DLD1 (cell line): ENCODE measurements around the gene OGFOD3.

ENCODE experiments used
- in situ Hi-C: cut with HindIII; loops from 2 replicates; pipeline ENCODE4 v1.10.0; 2017; ENCODE audit warnings: low sequenced_read_pairs

OGFOD3 gene

DNA sequence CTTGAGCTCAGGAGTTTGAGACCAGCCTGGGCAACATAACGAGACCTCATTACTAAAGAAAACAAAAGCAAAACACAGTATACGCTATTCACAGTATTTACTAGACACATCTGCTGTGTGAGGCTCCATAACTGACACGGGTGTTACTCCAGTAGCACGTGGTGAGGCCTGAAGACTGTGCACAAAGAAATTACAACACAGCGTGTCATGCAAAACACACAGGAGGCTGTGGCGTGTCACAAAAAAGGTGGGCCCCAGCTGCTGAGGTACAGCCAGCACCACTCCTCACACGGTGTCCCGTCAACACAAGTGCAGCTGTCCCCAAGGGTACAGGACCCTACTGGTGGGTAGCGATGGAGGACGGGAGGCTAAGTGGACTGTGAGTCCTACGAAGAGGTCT is 29.5 kb upstream of the OGFOD3 start:
- in situ Hi-C loops: no loop called here

DNA sequence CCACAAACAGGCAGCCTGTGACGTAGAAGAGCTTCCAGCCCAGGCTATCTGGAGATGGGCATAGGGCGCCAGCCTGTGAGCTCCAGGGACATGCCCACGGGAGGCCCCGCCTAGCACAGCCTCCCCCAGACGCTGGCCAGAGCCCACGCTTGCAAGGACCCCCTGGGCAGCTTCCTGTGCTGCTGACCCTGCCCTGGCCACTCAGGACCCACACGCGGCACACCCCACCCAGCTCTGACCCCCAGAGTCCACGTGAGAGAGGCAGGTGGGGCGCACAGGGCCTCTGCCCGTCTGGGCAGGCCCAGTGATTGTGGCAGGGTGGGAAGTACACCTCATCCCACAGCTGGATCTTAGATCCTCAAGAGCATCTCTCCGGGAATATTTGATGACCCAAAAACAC is 28.3 kb upstream of the OGFOD3 start:
- in situ Hi-C loops: no loop called here

DNA sequence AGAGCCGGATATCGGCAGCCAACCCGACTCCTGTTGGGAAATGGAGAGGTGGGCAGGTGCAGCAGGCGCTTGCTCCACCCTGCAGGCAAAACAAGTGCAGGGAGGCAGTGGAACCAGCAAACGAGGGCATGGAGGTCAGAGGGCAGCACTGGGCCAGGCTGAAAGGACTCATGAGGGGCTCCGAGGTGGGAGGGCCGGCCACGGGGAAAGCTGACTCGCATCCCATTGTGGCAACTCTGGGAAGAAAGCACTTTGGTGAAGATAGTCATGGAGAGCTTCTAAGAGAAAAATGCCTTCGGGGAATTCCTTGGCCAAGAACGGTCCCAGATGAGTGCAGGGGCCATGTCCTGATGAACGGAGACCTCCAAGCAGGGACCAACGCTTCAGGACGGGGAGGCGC is 27.7 kb upstream of the OGFOD3 start:
- in situ Hi-C loops: no loop called here

DNA sequence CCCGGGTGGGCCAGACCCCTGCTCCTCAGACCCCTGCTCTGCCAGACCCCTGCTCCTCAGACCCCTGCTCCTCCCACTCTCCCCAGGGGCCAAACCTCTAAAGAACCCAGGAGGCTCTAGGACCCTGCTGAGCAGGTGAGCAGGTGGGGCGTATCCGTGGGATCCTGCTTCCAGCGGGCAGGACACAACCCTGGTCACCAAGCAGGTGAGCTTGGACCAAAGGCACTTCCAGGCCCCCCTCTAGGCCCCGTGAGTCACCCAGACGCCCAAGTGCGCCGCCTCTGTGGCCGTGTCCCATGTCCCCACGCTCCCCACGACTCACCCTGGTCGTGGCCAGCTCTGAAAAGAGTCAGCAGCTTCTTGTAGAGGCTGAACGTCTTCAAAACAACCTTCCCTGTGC is 27.2 kb upstream of the OGFOD3 start:
- in situ Hi-C loops: no loop called here

DNA sequence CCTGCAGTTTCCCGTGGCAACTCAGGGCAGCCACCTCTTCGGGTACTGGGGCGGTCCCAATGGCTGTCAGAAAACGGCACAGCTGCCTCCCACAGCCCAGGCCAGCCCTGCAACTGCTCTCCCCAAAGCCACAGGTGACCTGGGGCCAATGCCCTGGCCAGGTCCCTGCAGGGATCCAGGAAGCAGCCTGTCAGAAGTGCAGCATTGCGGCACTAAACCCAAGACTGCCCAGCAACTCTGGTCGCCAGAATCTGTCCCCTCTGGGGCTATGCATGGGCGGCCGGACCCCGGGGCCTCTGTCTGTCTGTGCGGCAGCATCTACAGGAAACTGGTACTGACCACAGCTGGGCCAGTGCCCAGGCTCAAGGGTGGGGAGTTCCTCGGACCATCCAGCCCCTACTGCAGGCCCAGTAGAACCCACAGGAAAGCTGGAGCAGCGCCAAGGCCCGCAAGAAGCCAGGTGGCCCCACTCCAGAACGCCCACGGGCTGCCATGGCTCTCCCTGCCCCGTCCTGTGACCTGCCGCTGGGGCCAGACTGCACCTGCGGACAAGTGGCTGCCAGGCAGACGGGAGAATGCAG is 26.6 kb upstream of the OGFOD3 start:
- in situ Hi-C loops: no loop called here

DNA sequence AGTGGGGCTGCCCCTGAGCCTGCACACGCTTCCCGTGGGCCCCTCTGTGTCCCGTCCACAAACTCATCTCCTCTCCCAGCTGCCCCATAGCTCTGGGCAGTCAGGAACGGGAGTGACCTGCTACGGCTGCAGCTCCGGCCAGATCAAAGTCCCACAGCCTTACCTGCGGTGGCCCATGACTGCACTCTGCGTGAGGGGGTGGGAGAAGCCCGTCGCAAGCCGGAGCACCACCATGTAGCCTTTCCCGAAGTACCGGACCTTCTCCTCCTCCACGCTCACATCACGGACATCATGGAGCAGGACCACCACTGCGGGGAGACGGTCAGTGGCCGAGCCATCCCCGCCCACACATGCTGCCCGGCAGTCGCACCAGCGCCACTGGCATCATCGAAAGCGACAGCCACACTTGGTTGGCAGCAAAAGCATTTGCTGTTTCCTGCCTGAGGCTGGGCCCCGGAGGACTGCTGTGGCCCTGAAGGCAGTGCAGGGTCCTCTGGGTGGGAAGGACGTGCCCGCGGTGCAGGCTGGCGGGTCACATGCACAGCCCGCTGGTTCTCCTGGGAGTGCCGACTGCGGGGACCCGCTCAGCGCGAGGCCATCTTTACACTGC is 26.0 kb upstream of the OGFOD3 start:
- in situ Hi-C loops: no loop called here

DNA sequence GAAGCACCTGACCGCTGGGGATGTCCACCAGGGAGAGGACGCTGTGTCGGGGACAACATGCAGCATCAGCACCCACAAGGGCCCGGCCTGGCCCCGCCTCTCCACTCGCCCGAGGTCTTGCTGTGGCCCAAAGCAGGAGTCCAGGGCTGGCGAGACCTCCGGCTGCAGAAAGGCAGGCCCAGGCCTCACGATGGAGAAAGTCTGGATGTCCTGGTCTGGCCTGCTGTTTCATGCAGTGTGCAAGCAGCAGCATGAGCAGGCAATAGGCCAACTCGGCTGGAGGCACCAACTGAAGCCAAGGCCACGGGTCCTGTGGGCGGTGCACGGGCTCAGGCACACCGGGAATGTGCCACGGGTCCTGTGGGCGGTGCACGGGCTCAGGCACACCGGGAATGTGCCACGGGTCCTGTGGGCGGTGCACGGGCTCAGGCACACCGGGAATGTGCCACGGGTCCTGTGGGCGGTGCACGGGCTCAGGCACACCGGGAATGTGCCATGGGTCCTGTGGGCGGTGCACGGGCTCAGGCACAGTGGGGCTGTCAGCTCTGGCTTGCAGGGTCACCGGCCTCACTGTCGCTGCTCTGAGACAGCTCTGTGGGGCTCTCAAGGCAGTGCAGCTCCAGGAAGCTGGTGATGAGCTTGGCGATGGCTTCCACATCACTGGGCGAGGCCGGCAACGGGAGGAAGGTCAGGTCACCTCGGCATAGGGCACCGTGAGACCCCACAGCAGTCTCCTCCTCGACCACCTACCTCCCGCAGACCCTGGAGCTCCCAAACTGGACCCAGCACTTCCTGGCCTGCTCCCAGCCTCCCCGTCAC is 25.3 kb upstream of the OGFOD3 start:
- in situ Hi-C loops: no loop called here

DNA sequence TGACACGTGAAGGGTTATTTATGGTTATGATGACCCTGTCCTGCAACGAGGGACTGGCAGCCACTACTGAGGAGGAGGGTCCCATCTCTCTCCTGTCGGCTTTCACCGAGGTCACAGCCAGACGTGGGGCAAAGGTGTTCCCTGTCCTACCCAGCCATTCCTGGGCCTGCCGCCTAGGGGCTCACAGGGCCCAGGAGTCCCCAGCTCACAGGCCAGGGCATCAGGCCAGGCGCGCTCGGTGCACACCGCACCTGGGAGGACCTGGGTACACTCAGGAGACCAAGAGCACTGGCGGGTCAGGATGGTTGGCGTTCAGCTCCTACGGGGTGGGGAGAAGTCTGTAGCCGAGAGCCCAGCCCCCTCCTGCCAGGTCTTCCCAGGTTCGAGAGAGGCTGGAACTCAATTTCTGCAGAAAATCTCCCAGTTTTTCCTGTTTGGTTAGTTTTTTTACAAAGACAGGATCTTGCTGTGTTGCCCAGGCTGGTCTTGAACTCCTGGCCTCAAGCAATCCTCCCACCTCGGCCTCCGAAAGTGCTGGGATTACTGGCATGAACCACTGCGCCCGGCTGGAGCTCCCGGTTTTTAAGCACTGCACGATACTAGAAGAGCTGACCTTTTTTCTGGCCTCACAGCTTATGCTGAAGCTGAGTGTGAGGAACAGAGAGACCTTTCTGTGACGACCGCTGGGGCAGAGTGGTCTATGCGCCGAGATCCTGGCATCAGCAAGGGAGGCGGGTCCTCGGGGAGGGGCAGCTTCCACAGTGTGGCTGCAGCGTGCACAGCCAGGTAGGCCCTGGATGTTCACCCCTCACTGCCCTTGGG is 24.5 kb upstream of the OGFOD3 start:
- in situ Hi-C loops: no loop called here

DNA sequence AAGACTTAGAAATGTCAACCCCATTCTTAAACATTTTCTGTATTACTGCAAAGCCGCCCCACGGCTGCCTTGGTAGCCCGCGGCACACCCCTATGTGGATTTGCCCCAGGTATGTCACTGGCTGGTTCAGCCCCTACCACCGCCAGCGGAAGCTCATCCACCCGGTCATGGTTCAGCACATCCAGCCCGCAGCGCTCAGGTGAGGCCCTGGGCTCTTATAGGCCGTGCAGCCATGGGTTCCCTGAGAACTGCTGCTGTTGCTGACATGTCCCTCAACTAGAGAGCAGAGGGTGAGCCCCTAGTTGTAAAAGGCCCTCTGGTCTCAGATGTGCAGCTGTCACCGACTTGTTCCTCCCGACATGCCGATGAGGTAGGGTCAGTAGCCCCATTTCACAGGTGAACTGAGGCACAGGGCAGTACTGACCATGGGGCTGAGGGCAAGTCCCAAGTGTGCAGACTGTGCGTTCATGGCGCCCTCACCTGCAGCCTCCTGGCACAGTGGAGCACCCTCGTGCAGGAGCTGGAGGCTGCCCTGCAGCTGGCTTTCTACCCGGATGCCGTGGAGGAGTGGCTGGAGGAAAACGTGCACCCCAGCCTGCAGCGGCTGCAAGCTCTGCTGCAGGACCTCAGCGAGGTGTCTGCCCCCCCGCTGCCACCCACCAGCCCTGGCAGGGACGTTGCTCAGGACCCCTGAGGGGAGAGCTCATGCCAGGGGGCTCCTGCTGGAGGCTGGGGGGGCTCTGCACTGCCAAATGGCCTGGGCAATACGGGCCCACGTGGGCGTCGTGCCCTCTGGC is 23.5 kb upstream of the OGFOD3 start:
- in situ Hi-C loops: no loop called here

DNA sequence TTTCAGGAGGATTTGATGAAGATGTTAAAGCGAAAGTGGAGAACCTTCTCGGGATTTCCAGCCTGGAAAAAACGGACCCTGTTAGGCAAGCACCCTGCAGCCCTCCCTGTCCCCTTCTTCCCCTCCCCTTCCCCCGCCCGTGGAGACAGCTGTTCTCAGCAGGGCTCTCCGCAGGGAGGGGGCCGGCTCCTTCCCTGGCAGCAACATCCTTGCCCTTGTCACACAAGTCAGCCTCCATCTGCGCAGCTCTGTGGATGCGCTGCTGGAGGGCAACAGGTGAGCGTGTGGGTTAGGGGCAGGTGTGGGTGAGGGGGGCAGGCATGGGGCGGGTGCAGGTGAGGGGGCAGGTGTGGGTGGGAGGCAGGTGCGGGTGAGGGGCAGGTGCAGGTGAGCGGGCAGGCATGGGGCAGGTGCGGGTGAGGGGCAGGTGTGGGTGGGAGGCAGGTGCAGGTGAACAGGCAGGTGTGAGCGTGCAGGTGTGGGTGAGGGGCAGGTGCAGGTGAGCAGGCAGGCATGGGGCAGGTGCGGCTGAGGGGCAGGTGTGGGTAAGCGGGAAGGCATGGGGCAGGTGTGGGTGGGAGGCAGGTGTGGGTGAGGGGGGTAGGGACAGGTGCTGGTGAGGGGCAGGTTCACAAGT is 22.7 kb upstream of the OGFOD3 start:
- in situ Hi-C loops: no loop called here

DNA sequence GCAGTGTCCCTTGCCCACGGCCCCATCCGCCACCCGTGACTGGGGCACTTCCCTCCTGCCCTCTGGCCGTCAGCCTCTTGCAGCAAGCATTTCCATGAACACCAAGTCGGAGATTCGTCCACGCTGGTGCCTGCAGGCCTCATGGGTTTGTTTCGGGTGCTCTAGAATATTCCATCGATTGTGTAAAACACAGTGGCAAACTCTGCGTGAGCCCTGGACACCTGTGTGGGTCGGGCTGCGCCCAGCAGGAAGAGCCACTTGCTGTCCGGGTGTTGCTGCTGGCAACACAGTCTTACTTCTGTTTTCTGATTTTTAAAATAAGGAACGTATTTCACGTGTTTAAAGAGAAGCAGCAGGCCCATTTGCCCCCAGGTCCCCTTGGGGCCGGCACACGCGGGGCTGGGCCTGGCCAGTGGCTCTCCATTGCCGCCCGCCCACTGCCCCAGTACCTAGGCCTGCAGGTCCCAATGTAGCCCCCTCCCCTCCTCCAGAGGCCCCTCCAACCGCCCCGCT is 22.1 kb upstream of the OGFOD3 start:
- in situ Hi-C loops: no loop called here

DNA sequence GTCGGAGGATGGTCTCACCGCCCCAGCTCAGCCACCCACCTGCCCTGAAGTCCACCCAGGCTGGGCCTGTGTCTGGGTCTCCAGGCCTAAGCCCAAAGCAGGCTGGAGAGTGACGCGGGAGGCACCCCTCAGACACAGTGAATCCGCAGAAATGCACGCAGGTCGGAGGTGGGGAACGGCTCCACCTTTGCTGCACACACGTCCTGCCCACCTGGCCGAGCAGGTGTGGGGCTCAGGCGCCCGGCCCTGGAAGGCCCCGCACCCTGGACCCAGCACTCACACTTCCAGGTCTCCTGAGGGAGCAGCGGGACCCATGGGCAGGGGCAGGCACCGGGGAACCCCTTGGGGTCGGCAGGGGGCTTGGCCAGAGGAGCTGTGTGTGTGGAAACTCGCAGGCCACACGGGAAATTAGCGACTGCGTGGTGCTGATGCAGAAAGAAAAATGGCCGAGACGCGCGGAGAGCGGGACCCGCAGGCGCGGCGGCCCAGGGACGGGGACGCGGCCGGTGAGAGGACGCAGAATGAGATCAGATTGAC is 21.5 kb upstream of the OGFOD3 start:
- in situ Hi-C loops: no loop called here

DNA sequence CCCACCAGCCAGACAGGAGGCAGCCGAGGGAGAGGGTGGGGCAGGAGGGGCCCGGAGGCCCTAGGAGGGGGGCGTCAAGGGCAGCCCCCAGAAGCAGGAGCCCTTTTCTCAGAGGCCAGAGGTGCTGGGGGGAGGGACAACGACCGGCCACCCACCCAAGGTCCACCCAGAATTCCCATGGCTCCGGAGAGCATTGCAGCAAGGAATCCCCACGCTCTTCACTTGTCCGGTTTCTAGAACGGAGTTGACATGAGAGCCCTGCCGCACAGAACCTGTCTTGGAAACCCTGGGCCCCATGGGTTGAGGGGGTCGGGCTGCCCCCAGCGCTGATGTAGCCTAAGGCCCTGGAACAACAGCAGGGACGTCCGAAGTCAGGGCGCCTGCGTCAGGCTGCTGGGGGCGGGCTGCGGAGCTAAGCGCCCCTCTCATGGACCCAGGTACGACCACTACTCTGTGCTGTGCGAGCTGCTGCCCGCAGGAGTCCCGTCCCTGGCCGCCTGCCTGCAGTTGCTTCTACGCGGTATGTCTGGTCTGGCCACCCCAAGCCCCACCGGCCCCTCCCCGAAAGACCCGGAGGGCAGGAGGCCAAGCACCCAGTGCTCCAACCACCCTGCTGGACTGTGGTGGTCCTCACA is 20.9 kb upstream of the OGFOD3 start:
- in situ Hi-C loops: no loop called here

DNA sequence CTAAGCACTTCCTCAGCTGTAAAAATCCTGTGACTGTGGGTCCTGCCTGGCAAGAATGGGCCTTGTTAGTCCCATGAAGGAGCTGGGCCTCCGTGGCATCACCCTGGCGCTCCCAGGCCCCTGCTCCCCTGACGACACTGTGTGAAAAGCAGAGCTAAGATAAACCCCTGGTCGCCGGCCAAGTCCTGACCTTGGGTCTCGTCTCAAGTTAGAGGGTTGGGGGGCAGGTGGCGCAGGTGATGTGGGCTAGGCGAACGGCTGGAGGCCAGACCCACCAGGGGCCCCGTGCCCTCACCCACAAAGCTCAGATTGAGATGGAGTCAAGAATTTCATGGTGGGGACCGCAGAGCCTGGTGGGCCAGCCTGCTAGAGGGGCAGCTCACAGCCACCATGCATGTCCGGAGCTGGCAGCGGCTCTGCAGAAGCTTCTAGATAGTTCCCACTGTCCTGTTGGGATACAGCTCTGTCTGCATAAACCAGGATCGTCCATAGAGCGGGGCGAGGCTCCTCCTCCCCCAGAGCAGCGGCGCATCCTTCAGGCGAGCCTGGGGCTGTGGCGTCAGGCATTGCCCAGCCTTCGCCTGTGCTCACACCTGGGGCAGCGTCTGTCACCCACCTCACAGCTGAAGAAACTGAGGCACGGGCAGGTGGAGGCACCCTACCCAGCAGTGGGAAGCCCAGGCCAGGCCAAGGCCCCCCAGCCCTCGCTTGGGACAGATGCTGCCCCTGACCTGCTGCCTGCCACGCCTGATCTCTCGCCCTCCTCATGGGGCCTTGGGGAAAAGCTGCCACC is 20.2 kb upstream of the OGFOD3 start:
- in situ Hi-C loops: no loop called here

DNA sequence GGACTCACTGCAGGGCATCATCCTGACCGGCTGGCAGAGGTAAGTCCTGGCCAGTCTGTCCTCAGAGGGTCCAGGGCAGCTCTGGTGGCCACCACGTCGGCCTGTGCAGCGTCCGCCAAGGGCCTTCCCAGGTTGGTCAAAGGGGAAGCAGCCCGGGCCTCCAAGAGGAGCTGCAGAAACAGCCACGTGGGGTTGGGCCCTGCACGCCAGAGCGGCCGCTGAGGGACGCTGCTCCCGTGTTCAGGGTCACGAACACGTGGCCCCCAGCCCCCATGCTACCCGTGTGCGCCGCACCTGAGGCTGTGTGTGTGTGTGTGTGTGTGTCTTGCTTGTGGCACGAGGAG is 18.9 kb upstream of the OGFOD3 start:
- in situ Hi-C loops: no loop called here

DNA sequence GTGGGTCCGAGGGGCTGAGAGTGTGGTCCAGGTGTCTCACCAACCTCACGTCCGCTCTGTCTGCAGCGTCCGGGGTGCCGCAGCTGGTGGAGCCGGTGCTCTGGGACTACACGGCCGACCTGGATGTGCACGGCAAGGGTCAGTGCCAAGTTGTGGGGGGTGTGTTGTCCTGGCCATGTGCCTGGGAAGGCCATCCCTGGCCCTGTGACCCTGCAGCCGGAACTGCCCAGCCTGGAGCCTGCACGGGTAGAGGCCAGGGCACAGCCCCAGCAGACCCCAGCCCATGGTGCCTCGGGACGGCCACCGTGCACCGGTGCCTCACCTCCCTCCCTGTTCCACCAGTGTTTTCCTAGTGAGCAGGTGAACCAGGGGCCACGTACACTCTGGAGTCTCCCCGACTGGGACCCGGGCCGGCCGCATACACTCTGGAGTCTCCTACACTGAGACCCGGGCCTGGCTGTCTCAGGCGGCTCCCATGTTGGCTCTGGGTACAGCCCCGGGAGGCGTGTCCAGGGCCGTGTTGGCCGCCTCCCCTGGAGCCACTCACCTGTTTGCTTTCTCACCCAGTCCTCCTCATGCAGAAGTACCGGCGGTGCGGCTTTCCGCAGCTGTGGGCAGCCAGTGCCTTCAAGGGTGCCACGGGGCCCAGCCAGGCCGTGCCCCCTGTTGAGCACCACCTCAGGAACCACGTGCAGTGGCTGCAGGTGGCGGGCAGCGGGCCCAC is 18.4 kb upstream of the OGFOD3 start:
- in situ Hi-C loops: no loop called here

DNA sequence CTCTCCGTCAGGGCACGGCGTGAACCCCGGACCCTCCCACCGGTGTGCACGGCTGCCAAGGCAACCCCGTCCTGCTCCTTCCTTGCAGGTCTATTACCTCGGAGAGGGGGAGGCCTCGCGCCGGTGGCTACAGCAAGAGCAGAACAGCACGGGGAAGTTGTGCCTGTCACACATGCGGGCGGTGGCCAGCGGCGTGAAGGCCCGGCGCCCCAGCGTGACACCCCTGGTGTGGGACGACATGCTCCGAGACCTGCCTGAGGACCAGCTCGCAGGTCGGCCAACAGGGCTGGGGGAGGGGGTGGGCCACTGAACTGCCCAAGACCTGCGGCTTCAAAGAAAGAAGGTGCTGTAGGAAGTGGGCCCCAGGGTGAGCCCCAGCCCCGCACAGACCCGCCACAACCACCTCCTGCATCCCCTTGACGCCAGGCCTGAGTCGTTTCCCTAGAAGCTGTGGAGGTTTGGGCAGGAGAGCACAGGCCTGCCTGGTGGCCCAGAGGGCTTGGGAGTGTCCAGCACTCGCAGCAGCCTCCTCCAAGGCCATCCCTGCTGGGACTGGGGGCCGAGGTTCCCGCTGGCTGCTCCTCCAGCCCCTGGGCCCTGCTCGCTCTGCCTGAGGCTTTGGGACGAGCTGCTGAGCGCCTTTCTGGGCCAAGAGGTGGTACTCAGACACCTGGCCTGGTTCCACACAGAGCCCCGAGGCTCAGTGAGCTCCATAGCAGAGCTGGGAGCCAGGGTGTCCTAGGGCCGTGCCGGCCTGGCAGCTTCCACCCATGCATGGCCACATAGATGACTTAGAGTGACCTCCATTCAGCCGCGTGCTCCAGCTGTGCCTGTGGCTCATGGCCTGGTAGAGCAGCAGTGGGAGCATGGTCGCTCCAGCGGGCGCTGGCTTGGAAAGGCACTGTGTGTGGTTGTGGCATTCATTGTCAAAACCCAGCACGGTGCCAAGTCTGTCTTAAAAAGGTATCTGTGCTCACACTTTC is 17.5 kb upstream of the OGFOD3 start:
- in situ Hi-C loops: no loop called here
